KMS-11 (cell line): Measurements from ENCODE around the gene PGR.

Source experiments
- H2AFZ ChIP-seq: fragments of 200-600 bp; sonication (generic); 2 replicates; pipeline ENCODE4 v1.6.1; 2016; ENCODE audit warnings: antibody characterized with exemption, mixed run types, low read depth
- H3K27ac ChIP-seq: fragments of 200-600 bp; sonication (generic); 2 replicates; pipeline ENCODE4 v1.6.1; 2016; ENCODE audit warnings: mild to moderate bottlenecking, mixed run types
- H3K27me3 ChIP-seq: fragments of 200-600 bp; sonication (generic); 2 replicates; pipeline ENCODE4 v1.6.1; 2017; ENCODE audit warnings: mild to moderate bottlenecking, low read depth, mixed run types, moderate library complexity; ENCODE audit not compliant: insufficient read depth
- H3K36me3 ChIP-seq: fragments of 200-600 bp; sonication (generic); 2 replicates; pipeline ENCODE4 v1.6.1; 2017; ENCODE audit warnings: mild to moderate bottlenecking, mixed run types; ENCODE audit not compliant: insufficient read depth
- H3K4me1 ChIP-seq: fragments of 200-600 bp; sonication (generic); 2 replicates; pipeline ENCODE4 v1.6.1; 2016; ENCODE audit warnings: mild to moderate bottlenecking, low read depth, mixed run types; ENCODE audit not compliant: poor library complexity, severe bottlenecking
- H3K4me2 ChIP-seq: fragments of 200-600 bp; sonication (generic); 2 replicates; pipeline ENCODE4 v1.7.0; 2016; ENCODE audit warnings: mild to moderate bottlenecking, mixed run types
- H3K4me3 ChIP-seq: fragments of 200-600 bp; sonication (generic); IDR thresholded peaks from 2 replicates; pipeline ENCODE4 v1.6.1; 2017; ENCODE audit warnings: low read depth, low read length, mixed read lengths; ENCODE audit not compliant: insufficient read depth
- H3K79me2 ChIP-seq: fragments of 200-600 bp; sonication (generic); 2 replicates; pipeline ENCODE4 v1.6.1; 2016; ENCODE audit warnings: low read depth, mixed run types; ENCODE audit not compliant: insufficient read depth
- H3K9ac ChIP-seq: fragments of 200-600 bp; sonication (generic); 2 replicates; pipeline ENCODE4 v1.6.1; 2016; ENCODE audit warnings: mild to moderate bottlenecking, mixed run types
- H4K20me1 ChIP-seq: fragments of 200-600 bp; sonication (generic); 2 replicates; pipeline ENCODE4 v1.6.1; 2016; ENCODE audit warnings: mild to moderate bottlenecking, mixed run types; ENCODE audit not compliant: insufficient read depth
- CTCF ChIP-seq: fragments of 200-600 bp; sonication (generic); conservative IDR thresholded peaks from 2 replicates; pipeline ENCODE4 v1.6.1; 2017; ENCODE audit warnings: low read depth, mild to moderate bottlenecking, antibody characterized with exemption, low read length, moderate library complexity, mixed read lengths

The PGR gene

GRCh38 chr11:101129203-101129943 is at the start of gene PGR:
Gene PGR, minus strand, starts transcription at chr11:101129813. Its CDS starts 743 bp downstream, at chr11:101129070.
- no peaks in the 10 kb centered on the region for H3K36me3 ChIP-seq
- no peaks in the 10 kb centered on the region for H4K20me1 ChIP-seq
- TF ChIP-seq CTCF = no peak
- H2AFZ ChIP-seq = no peak within 1 kb of the TSS
- no peak within 1 kb of the TSS for H3K27ac ChIP-seq
- H3K79me2 ChIP-seq = no peaks in the 10 kb centered on the region
- no peaks in the 10 kb centered on the region for H3K27me3 ChIP-seq
- H3K9ac ChIP-seq = no peak within 1 kb of the TSS
- H3K4me2 ChIP-seq = no peak within 1 kb of the TSS
- no peak within 1 kb of the TSS for H3K4me3 ChIP-seq
- H3K4me1 ChIP-seq = no peaks in the 10 kb centered on the region

GRCh38 chr11:101176381-101176780 is 46.8 kb upstream of the PGR start:
- Histone ChIP-seq H3K4me1 (no peaks in the 10 kb centered on the region), H4K20me1 (no peaks in the 10 kb centered on the region), H2AFZ (no peak overlapping the region), H3K9ac (no peak overlapping the region), H3K4me2 (no peak overlapping the region), H3K27ac (no peak overlapping the region), H3K4me3 (no peak overlapping the region), H3K36me3 (no peaks in the 10 kb centered on the region), H3K27me3 (no peaks in the 10 kb centered on the region), H3K79me2 (no peaks in the 10 kb centered on the region)
- no peak for TF ChIP-seq CTCF

- H3K9ac ChIP-seq = no peak overlapping the region
- no peaks in the 10 kb centered on the region for H3K79me2 ChIP-seq
- no peaks in the 10 kb centered on the region for H3K4me1 ChIP-seq
- no peaks in the 10 kb centered on the region for H4K20me1 ChIP-seq
- H3K4me2 ChIP-seq = no peak overlapping the region
- no peak overlapping the region for H3K4me3 ChIP-seq
- TF ChIP-seq CTCF = no peak
- H3K27me3 ChIP-seq = no peaks in the 10 kb centered on the region
- H2AFZ ChIP-seq = no peak overlapping the region
- H3K36me3 ChIP-seq = no peaks in the 10 kb centered on the region
- H3K27ac ChIP-seq = no peak overlapping the region
Observed at GRCh38 chr11:101169944-101170343, 40.3 kb upstream of the PGR start.

- Histone ChIP-seq H3K36me3 (no peaks in the 10 kb centered on the region), H4K20me1 (no peaks in the 10 kb centered on the region), H3K79me2 (no peaks in the 10 kb centered on the region), H3K4me3 (no peak overlapping the region), H3K4me1 (no peaks in the 10 kb centered on the region), H3K4me2 (no peak overlapping the region), H3K9ac (no peak overlapping the region), H3K27me3 (no peaks in the 10 kb centered on the region), H2AFZ (no peak overlapping the region), H3K27ac (no peak overlapping the region)
- TF ChIP-seq CTCF = no peak
Observed at GRCh38 chr11:101166038-101166437, 36.4 kb upstream of the PGR start.
